Hepatocyte (in vitro differentiated cells): ENCODE measurements around the gene IGF2BP3. TPM values are rescaled to one million over a fixed set of nuclear protein-coding genes. Genes with fewer than 3 reads are reported as not detected.

Experiments
- DNase-seq: peaks from one replicate; pipeline ENCODE4 v3.0.0-alpha.2; 2016; ENCODE audit warnings: low spot score
- H2AFZ ChIP-seq: fragments of 200-600 bp; sonication (generic); 2 replicates; pipeline ENCODE4 v1.6.0; 2016; ENCODE audit warnings: antibody characterized with exemption, mild to moderate bottlenecking
- H3K27ac ChIP-seq: fragments of 200-600 bp; sonication (generic); 2 replicates; pipeline ENCODE4 v1.5.1; 2016; ENCODE audit warnings: mild to moderate bottlenecking
- H3K27me3 ChIP-seq: fragments of 200-600 bp; sonication (generic); 2 replicates; pipeline ENCODE4 v1.6.1; 2016
- H3K36me3 ChIP-seq: fragments of 200-600 bp; sonication (generic); replicated peaks from 2 replicates; pipeline ENCODE4 v1.5.1; 2016; ENCODE audit warnings: low read depth; ENCODE audit not compliant: insufficient read depth
- H3K4me1 ChIP-seq: fragments of 200-600 bp; sonication (generic); 2 replicates; pipeline ENCODE4 v1.5.1; 2016; ENCODE audit warnings: mild to moderate bottlenecking, moderate library complexity; ENCODE audit not compliant: insufficient read depth
- H3K4me2 ChIP-seq: fragments of 200-600 bp; sonication (generic); 2 replicates; pipeline ENCODE4 v1.6.0; 2016
- H3K4me3 ChIP-seq: fragments of 200-600 bp; sonication (generic); 2 replicates; pipeline ENCODE4 v1.5.1; 2016; ENCODE audit warnings: mild to moderate bottlenecking
- H3K79me2 ChIP-seq: fragments of 200-600 bp; sonication (generic); 2 replicates; pipeline ENCODE4 v1.6.0; 2017; ENCODE audit warnings: mild to moderate bottlenecking
- H3K9me2 ChIP-seq: fragments of 200-600 bp; sonication (generic); replicated peaks from 2 replicates; pipeline ENCODE4 v1.6.0; 2017; ENCODE audit warnings: mild to moderate bottlenecking; ENCODE audit not compliant: insufficient read depth
- H3K9me3 ChIP-seq: fragments of 200-600 bp; sonication (generic); 2 replicates; pipeline ENCODE4 v1.5.1; 2016; ENCODE audit warnings: low read depth, mild to moderate bottlenecking
- H4K20me1 ChIP-seq: fragments of 200-600 bp; sonication (generic); 2 replicates; pipeline ENCODE4 v1.6.0; 2016; ENCODE audit warnings: mild to moderate bottlenecking; ENCODE audit not compliant: insufficient read depth, poor library complexity, severe bottlenecking
- EZH2 ChIP-seq: fragments of 200-600 bp; sonication (generic); IDR thresholded peaks from 2 replicates; pipeline ENCODE4 v1.6.1; 2016; ENCODE audit warnings: antibody characterized with exemption, mild to moderate bottlenecking, borderline replicate concordance
- EZH2phosphoT487 ChIP-seq: fragments of 200-600 bp; sonication (generic); IDR thresholded peaks from one replicate; pipeline ENCODE4 v1.6.1; 2018; ENCODE audit warnings: antibody characterized with exemption, mild to moderate bottlenecking, low read depth, moderate library complexity; ENCODE audit not compliant: unreplicated experiment, severe bottlenecking
- WGBS: methylation state at CpG from one replicate; pipeline ENCODE4 v1.1.6; 2016; ENCODE audit warnings: low lambda C conversion rate; ENCODE audit errors: missing lambda C conversion rate; 5-methylcytosine and 5-hydroxymethylcytosine counted together
- polyA plus RNA-seq: library from polyadenylated mRNA; unstranded; fragments of >200 nt; fragmentation: Nextera tagmentation; extraction: Ambion mirVana; gene quantifications from 2 replicates; pipeline ENCODE4 v1.2.1, GENCODE V29; 2016
- total RNA-seq: library from RNA; depleted of rRNA; stranded (reverse); fragments of >200 nt; gene quantifications from 2 replicates; pipeline ENCODE4 v1.2.3, GENCODE V29; 2014
- TF ChIP-seq, protein P1 (sequence below): fragments of 200-600 bp; sonication (generic); IDR thresholded peaks from 2 replicates; pipeline ENCODE4 v1.5.1; 2016; ENCODE audit warnings: antibody characterized with exemption, mild to moderate bottlenecking; ENCODE audit not compliant: poor library complexity

The IGF2BP3 gene
- total and polyA plus RNA-seq, 2 experiments from 2014 or later, result 28.9 to 73.1 TPM

DNA sequence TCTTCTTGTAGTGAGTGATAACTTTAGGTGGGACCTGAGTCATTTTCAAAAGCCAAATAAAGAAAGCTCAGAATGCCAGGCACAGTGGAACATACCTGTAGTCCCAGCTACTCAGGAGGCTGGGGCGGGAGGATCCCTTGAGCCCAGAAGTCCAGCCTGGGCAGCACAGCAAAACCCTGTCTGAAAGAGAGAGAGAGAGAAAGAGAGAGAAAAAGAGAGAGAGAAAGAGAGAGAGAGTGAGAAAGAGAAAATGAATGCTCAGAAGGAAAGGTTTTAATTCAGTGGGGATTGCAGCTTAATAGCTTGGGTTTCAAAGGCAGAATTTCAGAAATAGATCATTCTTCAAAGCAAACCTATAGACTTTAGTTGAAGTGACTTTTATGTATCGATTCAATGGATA is 198.0 kb downstream of the IGF2BP3 start:
- Histone ChIP-seq H3K4me3 (no peak overlapping the region), H3K79me2 (no peaks in the 10 kb centered on the region), H3K4me1 (no peaks in the 10 kb centered on the region), H3K9me2 (no peaks in the 10 kb centered on the region), H3K27me3 (no peaks in the 10 kb centered on the region), H3K4me2 (no peak overlapping the region), H3K36me3 (no peaks in the 10 kb centered on the region), H3K27ac (no peak overlapping the region), H4K20me1 (no peaks in the 10 kb centered on the region), H2AFZ (no peak overlapping the region), H3K9me3 (no peaks in the 10 kb centered on the region)
- no peak for DNase-seq
- TF ChIP-seq, protein P1, sequence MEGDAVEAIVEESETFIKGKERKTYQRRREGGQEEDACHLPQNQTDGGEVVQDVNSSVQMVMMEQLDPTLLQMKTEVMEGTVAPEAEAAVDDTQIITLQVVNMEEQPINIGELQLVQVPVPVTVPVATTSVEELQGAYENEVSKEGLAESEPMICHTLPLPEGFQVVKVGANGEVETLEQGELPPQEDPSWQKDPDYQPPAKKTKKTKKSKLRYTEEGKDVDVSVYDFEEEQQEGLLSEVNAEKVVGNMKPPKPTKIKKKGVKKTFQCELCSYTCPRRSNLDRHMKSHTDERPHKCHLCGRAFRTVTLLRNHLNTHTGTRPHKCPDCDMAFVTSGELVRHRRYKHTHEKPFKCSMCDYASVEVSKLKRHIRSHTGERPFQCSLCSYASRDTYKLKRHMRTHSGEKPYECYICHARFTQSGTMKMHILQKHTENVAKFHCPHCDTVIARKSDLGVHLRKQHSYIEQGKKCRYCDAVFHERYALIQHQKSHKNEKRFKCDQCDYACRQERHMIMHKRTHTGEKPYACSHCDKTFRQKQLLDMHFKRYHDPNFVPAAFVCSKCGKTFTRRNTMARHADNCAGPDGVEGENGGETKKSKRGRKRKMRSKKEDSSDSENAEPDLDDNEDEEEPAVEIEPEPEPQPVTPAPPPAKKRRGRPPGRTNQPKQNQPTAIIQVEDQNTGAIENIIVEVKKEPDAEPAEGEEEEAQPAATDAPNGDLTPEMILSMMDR, result no peak
- TF ChIP-seq EZH2phosphoT487 (no peak), EZH2 (no peak)
- 96% methylated on average over 2 of the region's 2 CpGs for WGBS

GRCh38 chr7:23268746-23269145 is 201.5 kb downstream of the IGF2BP3 start:
- Histone ChIP-seq H3K36me3 (no peaks in the 10 kb centered on the region), H2AFZ (no peak overlapping the region), H4K20me1 (no peaks in the 10 kb centered on the region), H3K9me3 (no peaks in the 10 kb centered on the region), H3K27ac (no peak overlapping the region), H3K9me2 (no peaks in the 10 kb centered on the region), H3K79me2 (no peaks in the 10 kb centered on the region), H3K4me2 (no peak overlapping the region), H3K4me1 (no peaks in the 10 kb centered on the region), H3K4me3 (no peak overlapping the region), H3K27me3 (no peaks in the 10 kb centered on the region)
- WGBS, result 89% methylated on average over 4 of the region's 4 CpGs
- DNase-seq, result no peak
- TF ChIP-seq, protein P1, result no peak
- TF ChIP-seq EZH2phosphoT487 (no peak), EZH2 (no peak)

- no peaks in the 10 kb centered on the region for H3K27me3 ChIP-seq
Measured at GRCh38 chr7:23268167-23268566, 202.1 kb downstream of the IGF2BP3 start.

More at GRCh38 chr7:23268167-23268566, 202.1 kb downstream of the IGF2BP3 start:
- H4K20me1 ChIP-seq, result no peaks in the 10 kb centered on the region
- H2AFZ ChIP-seq, result no peak overlapping the region
- H3K79me2 ChIP-seq, result no peaks in the 10 kb centered on the region
- H3K9me3 ChIP-seq, result no peaks in the 10 kb centered on the region
- TF ChIP-seq, protein P1, result no peak
- no peak for TF ChIP-seq EZH2phosphoT487
- no peak for TF ChIP-seq EZH2
- no peaks in the 10 kb centered on the region for H3K4me1 ChIP-seq
- H3K27ac ChIP-seq, result no peak overlapping the region
- no peak overlapping the region for H3K4me2 ChIP-seq
- DNase-seq, result no peak
- no peaks in the 10 kb centered on the region for H3K9me2 ChIP-seq
- no peak overlapping the region for H3K4me3 ChIP-seq
- H3K36me3 ChIP-seq, result no peaks in the 10 kb centered on the region
- WGBS, result 92% methylated on average over 2 of the region's 2 CpGs
